NCI-H748 treated with DMSO at 0.1 percent for 48 hours (cell line): ENCODE results near the gene CNTNAP3.
"Not testable (repeated sequence)": the region's sequence is repeated elsewhere in the genome, so short reads cannot be mapped to it uniquely, and the experiment has no call there.

Source experiments
- DNase-seq: peaks from one replicate; lab custom pipeline; 2025; lab: John Stamatoyannopoulos, UW

The CNTNAP3 gene

DNA sequence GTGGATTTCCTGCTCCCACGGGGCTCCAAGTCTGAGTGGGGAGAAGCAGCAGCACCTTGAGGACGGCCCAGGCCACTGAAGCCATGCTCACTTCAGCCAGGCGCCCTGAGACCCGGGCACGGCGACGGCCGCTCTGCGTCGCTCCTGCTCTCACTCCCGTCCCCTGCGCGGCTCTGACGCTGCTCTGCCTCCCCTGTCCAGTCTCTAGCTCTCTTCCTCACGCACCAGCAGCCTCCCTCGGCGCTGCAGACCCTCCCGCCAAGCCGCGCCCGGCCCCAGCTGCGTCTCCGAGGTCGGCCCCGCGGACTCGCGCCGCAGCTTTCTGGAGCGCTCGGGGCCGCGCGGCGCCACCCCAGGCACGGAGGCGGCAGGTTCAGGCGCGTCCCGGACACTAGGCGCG is at the start of gene CNTNAP3:
Gene CNTNAP3, minus strand, starts transcription at position 188 of the 400 bp plus-strand sequence. Its CDS starts 103 bp downstream, at position 85.
- not testable (repeated sequence) for DNase-seq

DNA sequence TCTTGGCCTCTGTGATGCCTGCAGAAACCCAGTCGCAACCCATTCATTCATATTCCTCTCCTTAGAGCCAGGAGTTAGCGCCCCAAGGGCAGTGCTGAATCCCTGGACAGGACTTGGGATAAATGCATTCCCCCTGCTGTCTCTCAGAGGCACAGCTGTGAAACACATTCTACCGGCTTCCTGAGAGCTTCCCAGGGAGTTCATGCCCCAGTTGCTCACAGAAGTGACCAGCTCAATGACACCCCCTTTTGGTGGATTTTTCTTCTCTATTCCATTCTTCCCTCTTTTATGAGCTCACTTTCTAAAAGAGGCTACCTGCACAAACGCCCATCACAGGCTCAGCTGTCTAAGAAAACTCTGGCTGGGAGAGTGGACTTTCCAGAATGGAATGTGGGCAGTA is 8.0 kb downstream of the CNTNAP3 start:
- not testable (repeated sequence) for DNase-seq

DNA sequence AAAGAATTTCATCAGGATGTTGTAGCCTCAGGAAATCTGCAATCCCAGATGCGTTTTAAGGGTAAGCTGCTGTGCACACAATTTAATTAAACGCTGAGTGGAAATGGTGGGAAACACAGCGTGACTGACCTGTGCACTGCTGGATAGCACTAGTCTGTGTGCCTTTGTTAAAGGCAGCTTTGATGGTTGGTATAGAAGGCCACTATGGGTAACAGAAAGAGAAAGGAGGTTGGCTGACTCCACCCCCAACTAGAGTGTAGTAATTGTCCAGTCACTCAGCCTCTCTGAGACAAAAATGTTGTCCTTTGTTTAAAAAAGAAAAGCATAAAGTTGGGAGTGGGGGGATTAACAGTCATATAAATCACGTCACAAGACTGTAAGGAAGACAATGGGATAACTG is 45.5 kb downstream of the CNTNAP3 start:
- not testable (repeated sequence) for DNase-seq

DNA sequence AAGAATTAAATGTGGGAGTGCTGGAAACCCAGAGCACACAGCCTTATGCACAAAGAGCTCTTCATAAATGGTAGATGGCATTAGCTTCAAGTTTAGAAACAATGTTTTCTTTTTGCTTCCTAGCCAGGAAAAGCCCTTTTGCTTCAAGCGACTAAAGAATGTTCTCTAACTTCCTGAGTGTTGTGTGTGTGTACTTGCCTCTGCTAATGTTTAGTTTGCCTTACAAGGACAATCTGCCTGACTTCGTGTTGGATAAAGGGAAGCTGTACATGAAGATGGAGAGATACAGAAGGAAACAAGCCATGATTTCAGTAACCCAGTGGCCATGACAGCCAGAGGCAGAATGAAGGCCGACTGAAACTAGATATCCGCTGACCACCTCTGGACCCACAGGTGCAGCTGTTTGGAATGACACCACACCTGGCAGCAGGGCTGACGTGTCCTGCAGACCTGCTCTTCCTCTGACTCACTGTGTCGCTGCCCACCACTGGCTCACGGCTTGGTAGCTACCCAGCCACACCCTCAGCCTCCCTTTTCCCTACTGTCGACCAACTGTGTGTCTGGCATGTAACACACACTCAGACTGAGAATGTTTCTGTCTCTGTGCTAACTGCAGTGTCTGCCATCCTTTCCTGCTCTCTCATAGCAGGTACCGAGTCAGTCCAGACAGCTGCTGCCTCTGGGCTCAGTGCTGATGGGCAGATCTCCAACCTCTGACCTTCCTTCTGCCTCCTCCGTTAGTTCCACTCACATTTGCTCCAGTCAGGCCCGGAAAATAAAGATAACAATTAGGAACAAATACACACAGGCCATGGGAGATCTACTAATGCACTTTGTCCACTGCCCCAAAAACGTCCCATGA is 55.6 kb downstream of the CNTNAP3 start:
- DNase-seq, result not testable (repeated sequence)

DNA sequence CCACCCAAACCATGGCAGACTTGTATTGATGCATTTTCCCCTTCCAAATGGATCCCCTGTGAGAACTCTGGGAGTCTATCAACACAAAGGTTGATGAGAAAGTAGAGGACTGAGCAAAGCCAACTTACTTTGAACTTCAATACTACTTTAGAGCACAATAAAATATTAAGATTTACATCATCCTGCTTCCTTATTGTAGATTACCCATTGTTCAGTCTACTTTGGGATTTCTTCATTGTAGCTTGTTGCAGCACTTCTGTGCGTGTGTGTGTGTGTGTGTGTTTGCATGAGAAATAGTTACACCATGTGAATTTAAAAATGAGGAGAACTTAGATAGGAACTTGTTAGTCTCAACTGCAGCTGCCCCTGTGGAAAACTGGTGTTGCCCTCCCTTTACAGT is 72.0 kb downstream of the CNTNAP3 start:
- DNase-seq, result not testable (repeated sequence)

- not testable (repeated sequence) for DNase-seq
Observed at GRCh38 chr9:39209773-39210172, 78.2 kb downstream of the CNTNAP3 start.

DNA sequence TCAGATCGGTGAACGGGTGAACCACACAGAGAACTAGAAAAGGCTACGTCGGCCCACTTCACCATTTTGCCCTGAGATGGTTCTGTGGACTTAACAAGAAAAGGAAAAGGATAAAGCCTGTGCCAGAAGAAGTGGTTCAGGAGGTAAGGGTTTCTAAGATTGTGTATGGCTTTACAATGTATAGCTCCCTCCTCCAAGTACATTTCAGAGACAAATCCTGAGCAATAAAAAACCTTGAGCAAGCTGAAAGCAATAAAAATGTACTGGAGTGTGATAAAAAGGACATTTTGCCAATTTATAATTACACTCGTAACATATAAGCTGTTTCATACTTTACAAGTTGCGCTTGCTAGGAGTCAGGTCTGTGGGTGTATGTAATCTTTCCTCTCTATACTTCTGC is 81.3 kb downstream of the CNTNAP3 start:
- not testable (repeated sequence) for DNase-seq

- not testable (repeated sequence) for DNase-seq
Observed at GRCh38 chr9:39205842-39206241, 82.1 kb downstream of the CNTNAP3 start.

DNA sequence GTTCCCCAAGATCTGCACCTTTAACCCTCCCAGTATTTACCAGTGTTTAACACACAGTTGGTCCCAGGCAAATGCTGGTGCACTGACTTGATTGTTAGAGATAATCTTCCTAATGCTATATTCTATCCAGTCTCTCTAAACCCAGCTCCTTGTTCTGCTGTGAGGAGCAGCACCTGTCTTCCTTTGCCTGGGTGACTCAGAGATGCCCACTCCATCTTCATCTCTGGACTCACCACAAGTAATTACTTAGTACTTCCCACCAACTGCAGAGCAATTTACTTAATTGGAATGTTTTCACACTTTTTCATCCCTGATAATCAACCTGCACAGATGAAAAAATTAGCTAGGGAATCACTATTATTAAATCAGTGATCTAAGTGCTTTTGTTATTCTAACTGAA is 87.6 kb downstream of the CNTNAP3 start:
- not testable (repeated sequence) for DNase-seq

DNA sequence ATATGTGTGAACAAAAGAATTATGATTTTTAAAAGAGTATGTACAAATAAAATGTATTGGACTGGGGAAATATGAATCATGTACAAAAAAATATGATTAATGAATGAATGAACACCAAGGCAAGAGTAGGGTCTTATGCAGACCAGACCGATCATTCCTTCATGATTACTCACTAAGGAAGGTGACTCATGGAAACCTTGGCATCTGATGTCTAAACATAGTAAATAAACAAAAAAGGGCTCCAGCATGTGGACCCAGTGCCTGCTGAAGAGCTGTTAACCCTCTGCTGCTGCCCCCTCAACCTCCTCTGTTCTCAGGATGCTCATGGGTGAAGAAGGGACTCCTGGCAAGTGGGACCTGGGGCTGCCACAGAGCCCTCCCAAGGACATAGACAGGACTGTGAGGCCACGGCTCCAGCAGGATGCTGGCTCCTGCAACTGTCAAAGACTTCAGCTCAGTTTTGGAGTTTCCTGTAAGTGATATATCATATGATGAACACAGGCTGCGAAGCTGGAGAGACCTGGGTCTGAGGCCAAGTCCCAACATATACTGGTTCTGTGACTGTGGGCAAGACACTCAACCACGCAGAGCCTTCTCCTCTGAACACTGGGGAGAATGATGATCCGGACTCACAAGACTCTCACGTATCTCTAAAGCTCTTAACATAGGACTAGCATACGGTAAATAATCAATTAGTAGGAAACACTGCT is 89.8 kb downstream of the CNTNAP3 start:
- DNase-seq, result not testable (repeated sequence)

DNA sequence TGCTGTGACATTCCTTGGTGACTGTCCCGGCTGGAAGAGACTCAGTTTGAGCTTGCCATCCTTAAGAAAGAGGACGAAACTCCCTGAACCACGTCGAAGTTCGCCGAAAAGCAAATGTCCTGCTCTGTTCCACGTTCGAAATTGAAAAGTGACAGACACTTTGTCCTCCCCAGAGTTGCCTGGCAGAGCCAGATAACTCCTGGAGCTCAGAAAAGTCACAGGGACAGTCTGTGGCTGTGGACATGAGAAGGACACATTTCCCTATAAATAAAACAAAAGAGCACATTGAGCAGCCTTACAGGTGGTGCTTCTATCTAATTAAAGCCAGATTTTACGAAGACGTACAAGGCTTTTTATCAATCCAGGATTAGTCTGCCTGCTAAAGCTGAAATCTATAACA is 116.6 kb downstream of the CNTNAP3 start:
- not testable (repeated sequence) for DNase-seq

DNA sequence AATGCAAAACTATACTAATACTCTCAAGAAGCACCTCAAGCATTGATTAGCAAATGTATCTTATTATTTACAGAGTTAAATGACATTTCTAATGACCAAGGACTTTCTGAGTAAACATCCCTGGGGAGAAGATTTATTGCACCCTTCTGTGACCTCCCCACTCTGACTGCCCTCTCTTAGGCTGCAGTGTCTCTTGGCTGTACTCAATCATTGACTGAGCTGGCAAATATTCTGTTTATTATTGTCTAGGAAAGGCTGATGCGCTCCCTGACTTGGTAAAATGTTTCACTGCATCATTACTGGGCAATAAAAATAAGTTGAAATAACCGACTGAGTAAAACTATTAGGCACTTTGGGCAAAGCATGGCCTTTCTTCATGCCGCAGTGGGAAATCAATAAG is 130.3 kb downstream of the CNTNAP3 start:
- DNase-seq, result not testable (repeated sequence)

DNA sequence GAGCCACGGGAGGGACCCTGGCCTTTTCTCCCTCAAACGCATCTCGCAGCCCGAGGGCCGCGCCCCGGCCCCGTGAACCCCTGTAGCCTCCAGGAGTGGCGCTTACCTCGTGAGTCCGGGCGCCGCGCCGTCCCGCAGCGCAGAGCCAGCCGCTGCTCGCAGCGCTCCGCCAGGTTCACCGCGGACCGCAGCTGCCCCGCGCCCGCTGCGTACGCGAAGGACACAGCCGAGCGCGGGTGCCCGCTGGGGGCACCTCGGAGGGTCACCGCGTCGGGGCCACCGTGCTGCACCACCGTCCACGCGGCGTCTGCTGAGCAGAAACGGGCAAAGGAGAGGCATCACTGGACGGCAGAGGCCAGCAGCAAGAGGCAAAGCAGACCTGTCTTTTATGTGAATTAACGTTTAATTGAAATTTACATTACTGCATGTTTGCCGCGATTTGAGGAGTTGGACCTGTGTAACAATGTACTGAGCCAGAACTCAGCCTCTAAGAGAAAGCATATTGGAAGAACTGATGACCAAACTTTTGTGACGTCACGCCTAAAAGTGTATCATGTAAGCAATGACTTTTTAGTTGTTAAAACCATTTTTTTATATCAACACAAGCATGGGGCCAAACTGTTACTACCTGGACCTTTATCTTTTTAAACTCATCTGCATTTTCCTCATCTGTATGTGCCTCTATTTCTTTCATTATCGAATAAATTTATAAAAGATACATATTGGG is 155.0 kb downstream of the CNTNAP3 start:
- DNase-seq, result not testable (repeated sequence)

- DNase-seq, result not testable (repeated sequence)
Observed at GRCh38 chr9:39121401-39121800, 166.6 kb downstream of the CNTNAP3 start.

- DNase-seq, result not testable (repeated sequence)
Observed at GRCh38 chr9:39111746-39112145, 176.2 kb downstream of the CNTNAP3 start.

- no peak for DNase-seq
Observed at GRCh38 chr9:39108145-39108544, 179.8 kb downstream of the CNTNAP3 start.

GRCh38 chr9:39097208-39097607 is 190.8 kb downstream of the CNTNAP3 start:
- DNase-seq, result not testable (repeated sequence)

GRCh38 chr9:39085311-39085710 is 202.7 kb downstream of the CNTNAP3 start:
- not testable (repeated sequence) for DNase-seq

DNA sequence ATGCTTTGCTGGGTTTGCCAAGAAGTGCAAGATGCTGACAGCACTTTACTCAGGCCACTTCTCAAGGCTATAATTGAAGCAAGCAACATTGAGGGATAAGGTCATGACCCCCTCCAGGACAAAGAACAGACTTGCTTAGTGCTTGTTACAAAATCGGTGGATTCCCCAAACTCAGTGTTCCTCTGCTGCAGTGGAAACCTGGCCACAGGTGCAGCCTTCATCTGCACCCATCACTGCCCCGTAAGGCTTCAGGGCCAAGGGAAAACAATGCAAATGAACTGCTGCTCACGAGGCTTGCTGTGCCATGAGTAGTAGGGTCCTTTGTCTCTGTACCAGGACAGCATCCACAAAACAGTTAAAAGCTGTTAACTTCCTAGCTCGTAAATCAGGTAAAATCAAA is 205.4 kb downstream of the CNTNAP3 start:
- DNase-seq, result not testable (repeated sequence)

GRCh38 chr9:39080081-39080480 is 207.9 kb downstream of the CNTNAP3 start:
- not testable (repeated sequence) for DNase-seq

- not testable (repeated sequence) for DNase-seq
Observed at GRCh38 chr9:39078621-39079256, 209.2 kb downstream of the CNTNAP3 start.

DNA sequence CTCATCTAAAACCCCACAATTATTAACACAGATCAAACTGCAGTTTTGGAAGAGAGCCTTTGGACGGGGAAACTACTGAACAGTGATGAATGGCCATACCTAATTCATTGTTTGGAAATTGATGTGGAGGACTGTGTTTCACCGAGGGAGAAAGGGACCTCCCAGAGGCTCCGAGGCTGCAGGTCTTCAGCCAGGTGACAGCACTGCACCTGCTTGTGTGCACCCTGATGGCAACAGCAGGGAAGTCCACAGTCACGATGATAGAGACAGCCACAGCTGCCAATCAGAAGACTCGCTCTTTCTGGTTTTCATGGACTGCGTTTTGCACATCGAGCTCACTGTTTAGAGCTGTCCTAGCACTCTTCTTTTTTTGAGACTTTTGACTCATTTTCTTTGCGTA is 214.4 kb downstream of the CNTNAP3 start:
- not testable (repeated sequence) for DNase-seq
